ENCODE results near the gene PPP2R5C.

- TF ChIP-seq POLR2A (IDR thresholded peaks at IDR 0.05; ENCODE audit: low read depth, low read length) (no peak), CTCF (conservative IDR thresholded peaks at IDR 0.05; ENCODE audit: low read depth, low read length) (no peak), MAZ (IDR thresholded peaks at IDR 0.05; ENCODE audit: borderline replicate concordance, low read depth, low read length) (no peak), MAFK (IDR thresholded peaks at IDR 0.05; ENCODE audit: low read depth, low read length) (no peak)
Observed at GRCh38 chr14:101876555-101876938, 115.0 kb downstream of the PPP2R5C start.
